Activated CD4-positive, alpha-beta T cell treated with anti-CD3 and anti-CD28 coated beads for 48 hours (primary cell): ENCODE results near the gene HSF2.
A peak's percentile ranks its signal among the peaks of the same experiment; 100 is the strongest.
"Not testable (repeated sequence)": the region's sequence is repeated elsewhere in the genome, so short reads cannot be mapped to it uniquely, and the experiment has no call there.

ENCODE experiments used
- DNase-seq: peaks from one replicate; pipeline ENCODE4 v3.0.0-alpha.2; 2020

The HSF2 gene

GRCh38 chr6:122458087-122458486, 58.6 kb downstream of the HSF2 start:
- DNase-seq, result no peak

GRCh38 chr6:122459240-122459639, 59.8 kb downstream of the HSF2 start:
- DNase-seq, result no peak

- not testable (repeated sequence) for DNase-seq
Observed at GRCh38 chr6:122459865-122460416, 60.5 kb downstream of the HSF2 start.

GRCh38 chr6:122461885-122462284, 62.4 kb downstream of the HSF2 start:
- DNase-seq, result no peak

GRCh38 chr6:122471107-122472021, 71.9 kb downstream of the HSF2 start, which contains the start of gene SERINC1:
TSS of gene SERINC1 (minus strand) at chr6:122471807. CDS start at chr6:122471737, 70 bp downstream.
- DNase-seq, result peak; percentile 94

- DNase-seq, result no peak
Observed at GRCh38 chr6:122472022-122472340, 72.5 kb downstream of the HSF2 start.

GRCh38 chr6:122476131-122476530, 76.7 kb downstream of the HSF2 start:
- no peak for DNase-seq

GRCh38 chr6:122482750-122483080, 83.3 kb downstream of the HSF2 start:
- no peak for DNase-seq
